Measurements from ENCODE around the gene KLHL11.

DNA sequence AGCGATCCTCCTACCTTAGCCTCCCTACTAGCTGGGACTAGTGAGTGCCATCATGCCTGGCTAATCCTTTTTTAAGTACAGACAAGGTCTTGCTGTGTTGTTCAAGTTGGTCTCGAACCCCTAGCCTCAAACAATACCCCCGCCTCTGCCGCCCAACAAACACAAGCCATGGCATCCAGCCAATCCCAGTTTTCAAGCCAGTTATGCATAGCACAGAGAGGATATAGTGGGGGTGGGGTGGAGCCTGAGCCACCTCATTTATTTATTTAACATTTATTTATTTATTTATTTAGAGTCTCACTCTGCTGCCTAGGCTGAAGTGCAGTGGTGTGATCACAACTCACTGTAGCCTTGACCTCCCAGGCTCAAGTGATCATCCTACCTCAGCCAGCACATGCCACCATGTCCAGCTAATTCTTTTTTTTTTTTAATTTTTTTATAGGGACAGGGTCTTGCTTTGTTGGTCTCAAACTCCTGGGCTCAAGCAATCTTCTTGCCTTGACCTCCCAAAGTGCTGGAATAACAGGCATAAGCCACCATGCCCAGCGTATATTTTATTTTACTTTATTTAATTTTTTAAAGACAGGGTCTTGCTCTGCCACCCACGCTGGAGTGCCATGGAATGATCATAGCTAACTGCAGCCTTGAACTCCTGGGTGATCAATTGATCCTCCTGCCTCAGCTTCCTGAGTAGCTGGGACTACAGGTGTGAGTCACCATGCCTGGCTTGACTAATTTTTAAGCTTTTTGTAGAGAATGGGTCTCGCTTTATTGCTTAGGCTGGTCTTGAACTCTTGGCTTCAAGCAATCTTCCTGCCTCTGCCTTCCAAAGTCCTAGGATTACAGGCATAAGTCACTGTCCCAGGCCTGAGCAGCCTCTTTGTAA, 26.2 kb upstream of the KLHL11 start:
- TF ChIP-seq, protein P1, sequence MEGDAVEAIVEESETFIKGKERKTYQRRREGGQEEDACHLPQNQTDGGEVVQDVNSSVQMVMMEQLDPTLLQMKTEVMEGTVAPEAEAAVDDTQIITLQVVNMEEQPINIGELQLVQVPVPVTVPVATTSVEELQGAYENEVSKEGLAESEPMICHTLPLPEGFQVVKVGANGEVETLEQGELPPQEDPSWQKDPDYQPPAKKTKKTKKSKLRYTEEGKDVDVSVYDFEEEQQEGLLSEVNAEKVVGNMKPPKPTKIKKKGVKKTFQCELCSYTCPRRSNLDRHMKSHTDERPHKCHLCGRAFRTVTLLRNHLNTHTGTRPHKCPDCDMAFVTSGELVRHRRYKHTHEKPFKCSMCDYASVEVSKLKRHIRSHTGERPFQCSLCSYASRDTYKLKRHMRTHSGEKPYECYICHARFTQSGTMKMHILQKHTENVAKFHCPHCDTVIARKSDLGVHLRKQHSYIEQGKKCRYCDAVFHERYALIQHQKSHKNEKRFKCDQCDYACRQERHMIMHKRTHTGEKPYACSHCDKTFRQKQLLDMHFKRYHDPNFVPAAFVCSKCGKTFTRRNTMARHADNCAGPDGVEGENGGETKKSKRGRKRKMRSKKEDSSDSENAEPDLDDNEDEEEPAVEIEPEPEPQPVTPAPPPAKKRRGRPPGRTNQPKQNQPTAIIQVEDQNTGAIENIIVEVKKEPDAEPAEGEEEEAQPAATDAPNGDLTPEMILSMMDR (IDR thresholded peaks at IDR 0.05) = no peak
- TF ChIP-seq POLR2AphosphoS5 (IDR thresholded peaks at IDR 0.05) = no peak
